NK-92 (cell line): ENCODE measurements around the gene PITPNC1.
"Not testable (repeated sequence)": the region's sequence is repeated elsewhere in the genome, so short reads cannot be mapped to it uniquely, and the experiment has no call there.

Source experiments
- DNase-seq: peaks from one replicate; lab custom pipeline; 2025; ENCODE audit not compliant: unreplicated experiment; lab: John Stamatoyannopoulos, UW

The PITPNC1 gene

GRCh38 chr17:67393809-67394397, 16.8 kb downstream of the PITPNC1 start:
- DNase-seq, result no peak

DNA sequence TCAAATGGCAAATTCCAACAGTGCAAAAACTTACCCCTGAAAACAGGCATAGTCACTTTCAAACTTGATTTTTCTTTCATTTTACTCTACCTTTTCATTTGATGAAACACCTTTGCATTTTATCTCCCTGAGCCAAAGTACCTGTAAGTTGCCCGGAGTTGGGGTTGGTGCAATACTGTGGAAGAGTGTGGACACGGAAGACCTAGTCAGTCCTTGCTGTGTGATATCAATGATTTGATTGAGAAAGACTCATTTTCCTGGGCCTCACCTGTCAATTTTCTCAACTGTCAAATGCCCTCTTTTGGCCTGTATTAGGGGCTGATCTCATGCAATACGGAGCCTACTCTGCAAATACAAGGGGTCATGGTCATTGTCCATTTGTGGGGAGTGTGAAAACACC, 22.6 kb downstream of the PITPNC1 start:
- DNase-seq, result no peak

DNA sequence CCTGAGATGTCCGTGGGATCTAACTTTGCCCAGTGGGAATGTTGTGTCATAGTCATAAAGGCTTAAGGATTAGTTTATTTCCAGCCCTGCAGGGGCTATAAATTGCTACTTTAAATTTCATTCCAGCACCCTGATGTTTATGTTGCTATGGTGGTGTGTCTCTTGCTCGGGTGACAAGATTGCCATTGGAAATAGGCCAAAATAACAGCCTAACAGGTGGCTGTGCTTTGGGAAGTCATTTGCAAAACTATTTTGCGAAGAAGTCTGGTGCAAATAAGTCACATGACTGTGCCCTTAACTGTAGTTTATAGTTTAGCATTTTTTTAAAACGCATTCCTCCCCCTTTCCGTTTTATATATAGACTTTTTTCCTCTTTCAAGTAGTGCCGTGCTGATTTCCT, 23.1 kb downstream of the PITPNC1 start:
- no peak for DNase-seq

DNA sequence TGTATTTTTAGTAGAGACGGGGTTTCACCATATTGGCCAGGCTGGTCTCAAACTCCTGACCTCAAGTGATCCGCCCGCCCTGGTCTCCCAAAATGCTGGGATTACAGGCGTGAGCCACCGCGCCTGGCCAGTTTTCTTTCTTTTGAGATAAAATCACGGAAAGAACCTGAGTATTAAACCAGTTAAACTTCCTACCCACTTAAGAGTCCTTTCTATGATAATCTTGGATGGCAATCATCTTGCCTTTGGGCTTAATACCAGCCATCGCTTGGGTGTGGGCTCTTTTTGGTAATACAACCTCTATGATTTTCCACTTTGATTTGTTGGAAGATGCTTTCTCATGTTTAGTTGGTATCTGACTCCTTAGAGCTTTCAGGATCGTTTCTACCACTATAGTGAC, 24.0 kb downstream of the PITPNC1 start:
- DNase-seq, result no peak

- no peak for DNase-seq
Observed at GRCh38 chr17:67401598-67402504, 24.8 kb downstream of the PITPNC1 start.

DNA sequence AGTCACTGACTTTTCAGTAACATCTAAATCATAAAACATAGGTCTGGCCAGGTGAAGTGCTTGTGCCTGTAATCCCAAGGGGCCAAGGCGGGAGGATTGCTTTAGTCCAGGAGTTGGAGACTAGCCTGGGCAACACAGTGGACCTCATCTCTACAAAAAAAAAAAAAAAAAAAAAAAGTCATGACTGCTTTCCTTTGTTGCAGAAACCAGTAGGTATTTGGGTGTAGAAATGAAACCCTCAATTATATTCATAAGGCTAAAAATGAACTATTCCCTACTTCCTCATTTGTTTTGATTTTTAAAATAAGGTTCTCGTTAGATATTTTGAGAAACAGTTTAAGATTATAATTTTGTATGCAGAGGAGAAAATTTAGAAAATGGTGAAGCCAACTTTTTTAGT, 26.0 kb downstream of the PITPNC1 start:
- no peak for DNase-seq

- no peak for DNase-seq
Observed at GRCh38 chr17:67403483-67403882, 26.4 kb downstream of the PITPNC1 start.

GRCh38 chr17:67408455-67408830, 31.4 kb downstream of the PITPNC1 start:
- not testable (repeated sequence) for DNase-seq

- no peak for DNase-seq
Observed at GRCh38 chr17:67411397-67411796, 34.3 kb downstream of the PITPNC1 start.

- DNase-seq, result no peak
Observed at GRCh38 chr17:67412032-67412431, 35.0 kb downstream of the PITPNC1 start.

- DNase-seq, result no peak
Observed at GRCh38 chr17:67412941-67413340, 35.9 kb downstream of the PITPNC1 start.

DNA sequence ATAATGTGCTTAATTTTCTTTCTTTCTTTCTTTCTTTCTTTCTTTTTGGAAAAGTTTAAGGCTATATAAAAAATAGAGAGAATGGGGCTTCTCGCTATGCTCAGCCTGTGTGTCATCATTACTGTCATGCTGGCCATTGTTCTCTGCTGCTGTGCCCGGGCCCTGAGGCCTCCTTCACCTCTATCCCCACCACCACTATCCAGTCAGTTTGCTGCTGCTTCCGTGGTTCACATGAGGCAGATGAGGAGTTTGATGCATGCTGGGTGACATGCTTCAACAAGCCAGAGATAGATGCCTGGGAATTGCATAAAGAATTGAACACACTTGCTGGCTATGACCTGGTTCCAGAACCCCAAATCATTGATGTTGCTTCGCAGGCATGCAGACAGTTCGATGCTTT, 36.3 kb downstream of the PITPNC1 start:
- no peak for DNase-seq

- no peak for DNase-seq
Observed at GRCh38 chr17:67414130-67414529, 37.0 kb downstream of the PITPNC1 start.

GRCh38 chr17:67414559-67414958, 37.5 kb downstream of the PITPNC1 start:
- no peak for DNase-seq

GRCh38 chr17:67415291-67415690, 38.2 kb downstream of the PITPNC1 start:
- no peak for DNase-seq

DNA sequence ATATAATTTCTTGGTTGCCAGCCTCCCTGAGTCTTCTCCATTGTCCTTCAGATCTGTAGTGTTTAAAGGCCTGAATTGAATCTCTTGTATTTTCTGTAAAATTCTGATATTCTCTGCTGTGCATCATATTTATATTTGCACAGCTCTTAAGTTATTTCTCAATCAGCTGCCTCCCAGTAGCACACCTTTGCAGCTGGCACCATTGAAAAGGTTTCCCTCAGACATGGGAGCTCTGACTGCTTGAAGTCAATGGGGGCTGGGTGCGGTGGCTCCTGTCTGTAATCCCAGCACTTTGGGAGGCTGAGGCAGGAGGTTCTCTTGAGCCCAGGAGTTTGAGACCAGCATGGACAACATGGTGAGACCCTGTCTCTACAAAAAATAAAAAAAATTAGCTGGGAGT, 40.4 kb downstream of the PITPNC1 start:
- DNase-seq, result no peak

DNA sequence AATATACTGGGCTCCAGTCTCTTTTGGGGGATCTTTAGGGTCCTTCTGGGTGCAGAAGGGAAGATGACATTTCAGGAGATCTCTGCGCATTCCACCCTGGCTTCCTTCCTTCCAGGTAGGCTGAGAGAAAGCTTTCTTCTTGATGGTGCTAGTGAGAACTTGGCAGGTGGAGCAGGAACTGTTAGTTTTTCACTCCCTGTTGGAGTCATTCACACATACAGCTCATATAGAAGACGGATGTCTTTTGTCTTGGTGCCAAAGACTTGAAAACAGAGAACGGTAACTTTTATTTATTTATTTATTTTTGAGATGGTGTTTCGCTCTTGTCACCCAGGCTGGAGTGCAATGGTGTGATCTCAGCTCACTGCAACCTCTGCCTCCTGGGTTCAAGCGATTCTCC, 43.9 kb downstream of the PITPNC1 start:
- DNase-seq, result no peak

GRCh38 chr17:67421869-67422273, 44.8 kb downstream of the PITPNC1 start:
- no peak for DNase-seq

GRCh38 chr17:67422296-67422695, 45.2 kb downstream of the PITPNC1 start:
- not testable (repeated sequence) for DNase-seq

GRCh38 chr17:67422897-67423296, 45.8 kb downstream of the PITPNC1 start:
- no peak for DNase-seq

DNA sequence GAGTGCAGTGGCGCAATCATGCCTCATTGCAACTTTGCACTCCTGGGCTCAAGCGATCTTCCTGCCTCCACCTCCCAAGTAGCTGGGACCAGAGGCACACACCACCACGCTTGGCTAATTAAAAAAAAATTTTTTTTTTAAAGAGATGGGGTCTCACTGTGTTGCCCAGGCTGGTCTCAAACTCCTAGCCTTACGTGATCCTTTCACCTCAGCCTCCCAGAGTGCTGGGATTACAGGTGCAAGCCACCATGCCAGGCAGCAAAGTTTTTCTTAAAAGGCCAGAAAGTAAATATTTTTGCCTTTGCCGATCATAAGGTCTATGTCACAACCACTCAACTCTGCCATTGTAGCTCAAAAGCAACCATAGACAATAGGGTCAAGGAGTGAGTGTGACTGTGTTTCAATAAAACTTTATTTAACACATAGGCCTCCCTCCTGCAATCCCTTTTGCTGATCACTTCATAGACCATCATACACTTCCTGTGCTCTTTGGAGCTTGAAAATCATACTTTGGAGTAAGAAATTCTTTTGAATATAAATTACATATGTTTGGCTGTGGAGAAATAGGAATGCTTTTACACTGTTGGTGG, 48.6 kb downstream of the PITPNC1 start:
- DNase-seq, result no peak

- DNase-seq, result no peak
Observed at GRCh38 chr17:67427424-67427823, 50.3 kb downstream of the PITPNC1 start.
